ENCODE measurements around the gene FBXO36.
"Not testable (repeated sequence)": the region's sequence is repeated elsewhere in the genome, so short reads cannot be mapped to it uniquely, and the experiment has no call there.

Gene FBXO36

DNA sequence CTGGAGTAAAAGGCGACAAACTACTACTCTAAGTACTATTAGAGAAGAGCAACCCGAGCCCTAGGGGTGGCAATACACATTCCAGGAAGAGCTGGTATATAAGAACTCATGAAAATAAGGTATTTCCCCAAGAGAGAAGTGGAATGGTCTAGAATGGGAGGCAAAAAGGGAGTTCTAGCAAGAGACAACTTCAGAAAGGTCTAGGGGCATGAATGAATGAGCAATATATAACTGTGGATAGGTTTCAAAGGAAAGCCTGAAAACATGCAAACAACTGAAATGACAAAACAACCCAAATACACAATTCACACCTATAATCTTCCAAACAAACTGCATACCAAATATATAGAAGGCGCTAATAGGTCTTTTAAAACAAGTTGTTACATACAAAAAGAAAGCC is 22.7 kb upstream of the FBXO36 start:
- DNase-seq (ENCODE audit: low spot score) = no peak
- in situ Hi-C loops (cut with MboI; ENCODE audit: low sequenced_read_pairs, unreplicated experiment) = no loop called here
- TF ChIP-seq, protein P1, sequence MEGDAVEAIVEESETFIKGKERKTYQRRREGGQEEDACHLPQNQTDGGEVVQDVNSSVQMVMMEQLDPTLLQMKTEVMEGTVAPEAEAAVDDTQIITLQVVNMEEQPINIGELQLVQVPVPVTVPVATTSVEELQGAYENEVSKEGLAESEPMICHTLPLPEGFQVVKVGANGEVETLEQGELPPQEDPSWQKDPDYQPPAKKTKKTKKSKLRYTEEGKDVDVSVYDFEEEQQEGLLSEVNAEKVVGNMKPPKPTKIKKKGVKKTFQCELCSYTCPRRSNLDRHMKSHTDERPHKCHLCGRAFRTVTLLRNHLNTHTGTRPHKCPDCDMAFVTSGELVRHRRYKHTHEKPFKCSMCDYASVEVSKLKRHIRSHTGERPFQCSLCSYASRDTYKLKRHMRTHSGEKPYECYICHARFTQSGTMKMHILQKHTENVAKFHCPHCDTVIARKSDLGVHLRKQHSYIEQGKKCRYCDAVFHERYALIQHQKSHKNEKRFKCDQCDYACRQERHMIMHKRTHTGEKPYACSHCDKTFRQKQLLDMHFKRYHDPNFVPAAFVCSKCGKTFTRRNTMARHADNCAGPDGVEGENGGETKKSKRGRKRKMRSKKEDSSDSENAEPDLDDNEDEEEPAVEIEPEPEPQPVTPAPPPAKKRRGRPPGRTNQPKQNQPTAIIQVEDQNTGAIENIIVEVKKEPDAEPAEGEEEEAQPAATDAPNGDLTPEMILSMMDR (IDR thresholded peaks at IDR 0.05; ENCODE audit: borderline replicate concordance, control extremely low read depth, extremely low read depth, insufficient read depth, missing control alignments) = no peak

DNA sequence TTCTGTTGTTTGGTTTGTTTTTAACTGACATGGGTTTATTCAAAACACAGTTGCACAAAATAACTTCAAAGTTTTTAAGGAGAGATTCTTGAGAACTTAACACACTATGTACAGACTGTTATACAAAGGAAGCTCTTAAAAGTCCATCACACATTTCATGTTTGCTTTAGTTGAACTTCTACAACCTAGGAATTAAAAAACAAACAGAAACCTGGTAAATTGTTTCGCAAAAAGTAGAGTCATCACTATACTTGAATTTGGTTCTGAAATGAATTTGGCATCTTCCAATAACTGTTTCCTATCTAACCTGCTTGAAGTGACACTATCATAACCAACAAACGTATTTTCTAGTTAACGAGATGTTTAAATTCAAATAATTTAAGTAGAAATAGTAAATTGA is 22.3 kb upstream of the FBXO36 start:
- in situ Hi-C loops (cut with MboI; ENCODE audit: low sequenced_read_pairs, unreplicated experiment) = no loop called here
- TF ChIP-seq, protein P1 (IDR thresholded peaks at IDR 0.05; ENCODE audit: borderline replicate concordance, control extremely low read depth, extremely low read depth, insufficient read depth, missing control alignments) = no peak

DNA sequence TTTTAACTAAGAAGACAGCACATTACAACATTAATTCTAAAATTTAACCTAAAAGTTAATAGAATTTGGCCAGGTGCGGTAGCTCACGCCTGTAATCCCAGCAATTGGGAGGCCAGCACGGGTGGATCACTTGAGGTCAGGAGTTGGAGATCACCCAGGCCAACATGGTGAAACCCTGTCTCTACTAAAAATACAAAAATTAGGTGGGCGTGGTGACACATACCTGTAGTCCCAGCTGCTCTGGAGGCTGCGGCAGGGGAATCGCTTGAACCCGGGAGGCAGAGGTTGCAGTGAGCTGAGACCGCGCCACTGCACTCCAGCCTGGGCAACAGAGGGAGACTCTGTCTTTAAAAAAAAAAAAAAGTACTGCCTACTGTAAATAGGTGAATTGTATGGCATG is 21.8 kb upstream of the FBXO36 start:
- DNase-seq (ENCODE audit: low spot score); in situ Hi-C loops (cut with MboI; ENCODE audit: low sequenced_read_pairs, unreplicated experiment): not testable (repeated sequence)

More for the DNA sequence above, 22.3 kb upstream of the FBXO36 start:
- no peak for DNase-seq (ENCODE audit: low spot score)

DNA sequence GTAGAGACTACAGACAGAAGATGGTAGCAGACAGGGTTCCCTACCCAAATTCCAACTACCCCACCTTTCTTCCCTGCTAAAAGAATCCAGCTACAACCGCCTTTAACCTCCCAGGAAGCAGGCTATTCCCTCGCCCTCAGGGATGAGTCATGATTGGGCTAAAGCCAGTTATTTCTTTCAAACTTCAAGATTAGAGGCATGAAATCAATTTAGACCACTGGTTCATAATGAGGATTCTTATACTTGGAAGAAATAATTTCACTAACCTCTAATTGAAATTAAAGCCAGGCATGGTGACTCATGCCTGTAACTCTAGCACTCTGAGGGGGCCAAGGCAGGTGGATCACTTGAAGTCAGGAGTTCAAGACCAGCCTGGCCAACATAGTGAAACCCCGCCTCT is 20.5 kb upstream of the FBXO36 start:
- TF ChIP-seq, protein P1 (IDR thresholded peaks at IDR 0.05; ENCODE audit: borderline replicate concordance, control extremely low read depth, extremely low read depth, insufficient read depth, missing control alignments) = no peak
- in situ Hi-C loops (cut with MboI; ENCODE audit: low sequenced_read_pairs, unreplicated experiment) = no loop called here
- DNase-seq (ENCODE audit: low spot score) = no peak

DNA sequence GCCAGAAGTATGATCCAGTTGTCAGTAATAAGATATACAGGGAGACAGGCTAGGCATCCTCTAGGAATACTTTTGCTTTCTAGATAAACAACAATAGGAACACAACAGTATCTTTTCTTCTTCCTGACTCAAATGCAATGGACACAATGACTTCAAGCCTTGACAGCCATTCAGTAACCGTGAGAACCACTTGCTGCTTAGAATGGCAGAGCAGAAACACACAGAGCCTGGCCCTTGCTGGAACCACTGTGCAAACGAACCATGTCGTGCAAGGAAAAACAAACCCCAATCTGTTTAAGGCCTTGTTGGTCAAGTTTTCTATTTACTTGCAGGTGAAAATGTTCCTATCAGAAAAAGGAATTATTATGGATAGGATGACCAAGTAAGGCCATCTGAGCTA is 19.3 kb upstream of the FBXO36 start:
- no peak for DNase-seq (ENCODE audit: low spot score)
- TF ChIP-seq, protein P1 (IDR thresholded peaks at IDR 0.05; ENCODE audit: borderline replicate concordance, control extremely low read depth, extremely low read depth, insufficient read depth, missing control alignments) = no peak
- in situ Hi-C loops (cut with MboI; ENCODE audit: low sequenced_read_pairs, unreplicated experiment) = no loop called here

DNA sequence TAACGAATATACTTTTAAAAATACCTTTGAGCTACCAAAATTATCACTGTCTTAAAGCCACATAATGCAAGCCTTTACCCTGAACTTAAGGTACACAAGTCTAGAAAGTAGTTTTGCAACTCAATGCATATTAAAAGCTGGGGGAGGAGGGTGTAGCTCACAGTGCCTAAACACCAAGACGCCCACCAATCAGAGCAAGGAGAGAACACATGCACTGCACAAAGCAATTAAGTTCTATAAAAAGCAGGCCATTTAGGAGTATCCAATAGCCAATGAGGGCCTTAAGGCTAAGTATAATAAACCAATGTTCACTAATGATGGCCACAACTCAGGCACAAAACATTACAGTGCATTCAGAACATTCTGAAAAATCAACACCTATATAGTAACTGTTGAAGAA is 16.7 kb upstream of the FBXO36 start:
- no peak for DNase-seq (ENCODE audit: low spot score)
- TF ChIP-seq, protein P1 (IDR thresholded peaks at IDR 0.05; ENCODE audit: borderline replicate concordance, control extremely low read depth, extremely low read depth, insufficient read depth, missing control alignments) = no peak
- in situ Hi-C loops (cut with MboI; ENCODE audit: low sequenced_read_pairs, unreplicated experiment) = no loop called here

DNA sequence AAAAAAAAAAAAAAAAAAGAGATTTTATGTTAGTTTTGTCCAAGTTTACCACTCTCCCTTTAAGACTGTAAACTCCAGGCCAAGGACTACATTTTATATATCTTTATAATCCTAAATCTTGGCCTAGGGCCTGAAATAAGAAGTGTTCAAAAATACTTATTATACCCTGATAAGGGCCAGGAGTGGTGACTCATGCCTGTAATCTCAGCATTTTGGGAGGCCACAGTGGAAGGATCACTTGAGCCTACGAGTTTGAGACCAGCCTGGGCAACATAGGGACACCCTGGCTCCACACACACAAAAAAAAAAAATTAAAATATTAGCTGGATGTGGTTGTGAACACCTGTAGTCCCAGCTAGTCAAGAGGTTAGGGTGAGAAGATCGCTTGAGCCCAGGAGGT is 13.2 kb upstream of the FBXO36 start:
- TF ChIP-seq, protein P1 (IDR thresholded peaks at IDR 0.05; ENCODE audit: borderline replicate concordance, control extremely low read depth, extremely low read depth, insufficient read depth, missing control alignments) = no peak
- DNase-seq (ENCODE audit: low spot score) = no peak
- in situ Hi-C loops (cut with MboI; ENCODE audit: low sequenced_read_pairs, unreplicated experiment) = no loop called here
